GM18505 (cell line): ENCODE data around the gene DSTN.

Experiments used
- ATAC-seq: cut with Tn5 transposase; IDR thresholded peaks from one replicate; pipeline ENCODE4 v1.9.1; 2021; ENCODE audit not compliant: unreplicated experiment
- POLR2A ChIP-seq: IDR thresholded peaks from 4 replicates; pipeline ENCODE4 v1.6.1; 2011; ENCODE audit warnings: borderline replicate concordance; ENCODE audit not compliant: insufficient read depth, insufficient read length; ENCODE audit errors: extremely low read depth

DSTN gene

GRCh38 chr20:17576215-17576614 lies 6.3 kb downstream of the DSTN start:
- no peak for TF ChIP-seq POLR2A
- no peak for ATAC-seq

- no peak for ATAC-seq
- no peak for TF ChIP-seq POLR2A
These were observed 9.6 kb downstream of the DSTN start for GRCh38 chr20:17579369-17580039.

GRCh38 chr20:17580895-17581294 lies 11.0 kb downstream of the DSTN start:
- no peak for TF ChIP-seq POLR2A
- no peak for ATAC-seq

DNA sequence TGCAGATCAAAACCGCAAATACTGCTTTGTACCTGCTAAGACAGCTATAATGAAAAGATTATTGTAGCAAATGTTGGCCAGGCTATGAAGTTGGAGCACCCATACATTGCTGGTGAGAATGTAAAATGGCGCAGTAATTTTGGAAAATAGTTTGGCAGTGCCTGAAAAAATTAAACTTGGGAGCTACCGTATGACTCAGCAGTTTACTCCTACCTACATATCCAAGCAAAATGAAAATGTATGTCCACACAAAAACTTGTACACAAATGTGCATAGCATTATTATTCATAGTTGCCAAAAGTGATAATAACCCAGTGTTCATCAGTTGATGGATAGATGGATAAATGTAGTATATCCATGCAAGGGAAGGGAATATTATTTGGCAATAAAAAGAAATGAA lies 13.3 kb downstream of the DSTN start:
- ATAC-seq: no peak
- no peak for TF ChIP-seq POLR2A

GRCh38 chr20:17584689-17585088 lies 14.8 kb downstream of the DSTN start:
- ATAC-seq: no peak
- no peak for TF ChIP-seq POLR2A

DNA sequence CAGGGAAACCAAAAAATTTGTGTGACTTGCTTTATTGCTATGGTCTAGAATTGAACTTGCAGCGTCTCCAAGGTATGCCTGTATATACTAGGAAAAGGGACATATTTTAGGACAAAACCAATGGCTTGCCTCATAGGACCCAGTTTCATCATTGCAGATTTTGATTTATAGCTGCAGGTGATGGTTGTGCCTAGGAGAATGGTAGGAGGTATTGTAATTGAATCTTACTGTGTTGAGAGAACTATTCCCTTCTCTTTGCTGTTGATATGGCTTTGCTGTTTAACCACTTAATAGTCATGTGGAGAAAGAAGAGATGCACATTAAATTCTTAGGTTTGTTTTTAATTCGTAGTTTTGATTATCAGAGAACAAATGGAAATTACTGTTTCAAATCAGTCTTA lies 16.4 kb downstream of the DSTN start:
- TF ChIP-seq POLR2A: no peak
- no peak for ATAC-seq

DNA sequence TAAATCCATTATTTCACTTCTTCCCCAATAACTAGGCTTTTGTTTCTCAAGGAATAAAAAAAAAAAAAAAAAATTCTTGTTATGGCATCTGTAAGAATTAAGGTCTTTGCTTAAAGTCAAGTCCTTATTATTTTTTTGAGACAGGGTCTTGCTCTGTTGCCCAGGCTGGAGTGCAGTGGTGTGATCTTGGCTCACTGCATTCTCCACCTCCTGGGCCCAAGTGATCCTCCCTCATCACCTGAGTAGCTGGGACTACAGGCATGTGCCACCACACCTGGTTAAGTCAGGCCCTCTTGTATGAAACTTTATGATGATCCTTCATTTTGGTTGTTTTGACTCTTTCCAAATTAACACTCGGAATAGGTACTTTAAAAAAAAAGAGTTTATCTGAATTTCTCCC lies 17.3 kb downstream of the DSTN start:
- ATAC-seq: no peak
- TF ChIP-seq POLR2A: no peak

DNA sequence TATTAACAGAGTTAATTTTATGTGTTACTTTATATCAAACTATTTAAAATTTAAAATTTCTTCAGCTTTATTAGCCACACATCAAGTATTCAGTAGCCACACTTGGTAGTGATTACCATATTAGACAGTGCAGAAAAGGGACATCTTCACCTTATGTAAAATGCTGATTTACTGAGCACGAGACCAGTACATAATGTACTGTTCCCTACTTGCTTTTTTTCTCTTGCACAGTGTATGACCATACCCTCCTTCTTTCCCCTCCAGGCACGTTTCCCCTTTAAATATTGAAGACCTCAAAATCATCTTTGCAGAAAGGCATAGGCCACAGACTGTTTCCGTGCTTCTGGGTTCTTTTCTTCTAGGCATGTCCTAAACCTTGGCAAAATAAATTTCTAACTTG lies 17.9 kb downstream of the DSTN start:
- TF ChIP-seq POLR2A: no peak
- no peak for ATAC-seq

DNA sequence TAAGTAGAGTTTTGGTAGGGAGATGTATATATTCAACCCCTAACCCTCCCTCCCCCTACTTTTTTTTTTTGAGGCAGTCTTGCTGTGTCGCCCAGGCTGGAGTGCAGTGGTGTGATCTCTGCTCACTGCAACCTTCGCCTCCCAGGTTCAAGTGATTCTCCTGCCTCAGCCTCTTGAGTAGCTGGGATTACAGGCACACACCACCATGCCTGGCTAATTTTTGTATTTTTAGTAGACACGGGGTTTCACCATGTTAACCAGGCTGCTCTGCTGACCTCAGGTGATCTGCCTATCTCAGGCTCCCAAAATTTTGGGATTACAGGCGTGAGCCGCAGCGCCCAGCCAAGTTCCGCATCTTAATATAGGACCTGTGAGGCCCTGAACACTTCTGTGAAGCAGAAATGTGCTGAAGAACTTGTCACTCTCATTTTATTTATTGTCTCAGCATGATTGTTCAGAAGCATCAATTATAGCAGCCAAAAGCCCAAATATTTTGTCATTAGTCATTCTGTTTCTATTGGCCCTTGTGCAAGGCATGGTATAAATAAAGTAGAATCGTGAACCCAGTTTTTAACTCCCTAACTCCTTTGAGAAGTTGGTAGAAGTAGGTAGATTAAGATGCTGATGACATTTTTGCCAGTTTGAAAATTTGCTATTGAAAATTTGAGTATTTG lies 19.4 kb downstream of the DSTN start:
- TF ChIP-seq POLR2A: no peak
- ATAC-seq: no peak

GRCh38 chr20:17590245-17590644 lies 20.4 kb downstream of the DSTN start:
- no peak for TF ChIP-seq POLR2A
- no peak for ATAC-seq

GRCh38 chr20:17593902-17594301 lies 24.0 kb downstream of the DSTN start:
- ATAC-seq: no peak
- TF ChIP-seq POLR2A: no peak

- ATAC-seq: no peak
- TF ChIP-seq POLR2A: no peak
These were observed 24.6 kb downstream of the DSTN start for GRCh38 chr20:17594443-17594842.

GRCh38 chr20:17595856-17596255 lies 26.0 kb downstream of the DSTN start:
- no peak for TF ChIP-seq POLR2A
- no peak for ATAC-seq

DNA sequence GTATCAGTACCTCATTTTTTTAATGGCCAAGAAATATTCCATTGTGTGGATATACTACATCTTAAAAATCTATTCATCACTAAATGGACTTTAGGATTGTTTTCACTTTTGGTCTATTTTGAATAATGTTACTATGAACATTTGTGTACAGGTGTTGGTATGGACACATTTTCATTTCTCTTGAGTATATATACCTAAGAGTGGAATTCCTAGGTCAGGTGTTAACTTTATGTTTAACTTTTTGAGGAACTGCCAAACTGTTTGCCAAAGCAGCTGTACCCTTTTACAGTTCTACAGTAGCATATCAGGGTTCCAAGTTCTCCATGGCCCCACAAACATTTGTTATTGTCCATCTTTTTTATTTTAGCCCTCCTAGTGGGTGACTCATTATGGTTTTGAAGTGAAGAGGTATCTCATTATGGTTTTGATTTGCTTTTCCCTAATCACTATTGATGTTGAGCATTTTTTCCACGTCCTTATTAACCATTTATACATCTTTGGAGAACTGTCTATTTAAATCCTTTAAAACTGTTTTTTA lies 28.2 kb downstream of the DSTN start:
- no peak for ATAC-seq
- TF ChIP-seq POLR2A: no peak
